Testis (tissue), 3 donors: ENCODE measurements around the gene PRDM13. TPM values are rescaled to one million over a fixed set of nuclear protein-coding genes. Genes with fewer than 3 reads are reported as not detected.

ENCODE experiments used
- DNase-seq: peaks from one replicate; pipeline ENCODE4 v3.0.0-alpha.2; 2019
- H3K27ac ChIP-seq, 2 donors: fragments of 200-600 bp; sonication (generic); one replicate each; pipeline ENCODE4 v1.5.1; 2019
- H3K27me3 ChIP-seq: fragments of 200-600 bp; sonication (generic); one replicate; pipeline ENCODE4 v1.5.1; 2019
- H3K36me3 ChIP-seq: fragments of 200-600 bp; sonication (generic); one replicate; pipeline ENCODE4 v1.5.1; 2017; ENCODE audit warnings: low read depth; ENCODE audit errors: missing control alignments
- H3K4me1 ChIP-seq: fragments of 200-600 bp; sonication (generic); one replicate; pipeline ENCODE4 v1.5.1; 2019
- H3K4me3 ChIP-seq, 2 donors: fragments of 200-600 bp; sonication (generic); one replicate each; pipeline ENCODE4 v1.5.1; 2017 to 2019
- H3K9me3 ChIP-seq: fragments of 200-600 bp; sonication (generic); one replicate; pipeline ENCODE4 v1.5.1; 2017
- POLR2A ChIP-seq: fragments of 450-650 bp; IDR thresholded peaks from one replicate; pipeline ENCODE4 v1.6.1; 2017; ENCODE audit warnings: antibody characterized with exemption, mild to moderate bottlenecking, moderate library complexity
- WGBS, 2 donors: methylation state at CpG; one replicate each; pipeline ENCODE4 v1.1.5; 2018; 5-methylcytosine and 5-hydroxymethylcytosine counted together
- intact Hi-C: fragments of 100-400 bp; cut with DNase I; formaldehyde crosslinking; loops from one replicate; pipeline ENCODE4 v1.15.1; 2023; ENCODE audit warnings: low total_unique reads
- polyA plus RNA-seq: library from polyadenylated mRNA; stranded (reverse); fragments of 350-450 nt; fragmentation: Illumina TruSeq; extraction: RNeasy Lipid Tissue Mini Kit (QIAGEN cat#74804); gene quantifications from one replicate; pipeline ENCODE4 v1.2.3, GENCODE V29; 2014; ENCODE audit warnings: low read depth, low replicate concordance; ENCODE audit not compliant: insufficient read depth
- total RNA-seq, 2 donors: library from RNA; depleted of rRNA; stranded (reverse); fragments of >200 nt; gene quantifications; one replicate each; pipeline ENCODE4 v1.2.3, GENCODE V29; 2016
- TF ChIP-seq, protein P1 (sequence below), 3 experiments: fragments of 450-650 bp in 2 of 3; fragments of 200-600 bp in 1 of 3; sonication (generic) in 1 of 3; IDR thresholded peaks; one replicate each; pipeline ENCODE4 v1.5.1; 2016 to 2019; ENCODE audit warnings: antibody characterized with exemption in 3 of 3, mild to moderate bottlenecking in 2 of 3, moderate library complexity in 1 of 3

Gene PRDM13
- total and polyA plus RNA-seq, 3 donors from 2014 or later, result 0.16 to 1.0 (median 0.68) TPM

DNA sequence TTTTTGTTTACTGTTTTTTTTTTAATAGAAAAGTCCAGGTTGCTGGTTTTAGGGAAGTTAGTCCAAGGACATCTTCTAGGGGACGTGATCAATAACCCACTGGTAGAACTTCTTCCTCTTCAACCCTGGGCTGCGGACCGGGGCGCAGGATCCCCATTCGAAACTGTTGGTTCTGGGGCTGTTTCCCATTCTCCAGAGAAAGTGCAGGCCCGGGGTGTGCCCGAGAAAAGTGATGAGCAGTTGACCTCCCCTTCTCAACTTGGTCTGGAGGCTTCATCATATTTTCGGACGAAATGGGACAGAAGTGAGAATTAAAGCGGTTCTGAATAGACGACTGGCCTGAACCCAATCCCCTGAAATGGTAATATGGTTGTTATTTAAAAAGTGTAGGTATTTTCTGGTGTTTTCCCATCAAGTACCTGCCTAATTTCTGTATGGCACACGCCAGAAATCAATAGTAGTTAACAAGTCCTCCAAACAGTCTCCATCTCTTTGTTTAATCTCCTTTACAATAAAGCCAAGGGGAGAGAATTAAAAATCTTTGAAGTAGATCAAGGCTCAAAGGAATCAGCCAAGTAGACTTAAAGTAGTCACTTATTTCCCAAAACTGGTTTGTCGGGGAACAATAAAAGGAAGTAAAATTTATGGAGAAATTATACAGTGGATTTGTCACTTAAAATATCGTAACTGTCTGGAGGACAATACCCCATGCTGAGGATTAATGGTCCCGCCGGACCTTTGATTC, 550 bp upstream of the PRDM13 start:
- 7 to 10% methylated on average over 16 of the region's 16 CpGs for WGBS, 2 donors
- Histone ChIP-seq H3K27me3 (peaks cover 3% of the 10 kb centered on the region), H3K4me1 (peaks cover 7% of the 10 kb centered on the region)

DNA sequence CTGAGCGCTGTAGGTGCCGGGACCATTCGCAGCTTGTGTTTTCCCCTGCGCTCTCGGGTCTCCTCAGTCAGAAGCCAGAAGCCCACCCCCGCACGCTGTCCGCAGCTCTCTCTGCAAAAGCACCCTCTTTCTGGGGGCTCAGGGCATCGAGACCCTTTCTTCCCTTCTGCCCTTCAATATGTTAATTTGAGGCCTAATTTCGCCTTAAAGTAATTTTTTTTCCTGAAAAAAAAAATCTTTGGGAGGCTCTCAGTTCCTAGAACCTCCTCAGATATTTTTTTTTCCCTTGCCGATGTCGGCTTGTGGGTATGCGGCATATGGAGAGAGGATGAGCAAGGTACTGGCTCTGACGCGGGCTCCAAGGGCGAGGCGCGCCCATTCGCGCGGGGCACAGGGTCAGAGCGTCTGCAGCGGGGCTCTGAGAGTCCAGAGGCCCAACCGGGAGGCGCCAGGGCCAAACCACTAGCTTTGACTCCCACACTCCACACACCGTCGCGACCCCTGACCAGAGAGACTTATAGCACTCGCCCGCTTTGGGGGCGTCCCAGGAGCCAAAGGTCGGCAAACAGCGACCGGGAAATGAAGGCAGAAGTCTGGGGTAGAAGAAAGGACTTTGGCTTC, 893 bp downstream of the PRDM13 start:
- Histone ChIP-seq H3K9me3 (no peaks in the 10 kb centered on the region), H3K36me3 (no peaks in the 10 kb centered on the region), H3K27me3 (peaks cover 3% of the 10 kb centered on the region), H3K4me3 (peak overlapping the region in 1 of 2 donors; percentile 15), H3K4me1 (peaks cover 7% of the 10 kb centered on the region), H3K27ac (no peak overlapping the region)
- 6% methylated on average over 15 to 30 of the region's 34 CpGs for WGBS, 2 donors
- TF ChIP-seq POLR2A, result no peak
- TF ChIP-seq, protein P1, sequence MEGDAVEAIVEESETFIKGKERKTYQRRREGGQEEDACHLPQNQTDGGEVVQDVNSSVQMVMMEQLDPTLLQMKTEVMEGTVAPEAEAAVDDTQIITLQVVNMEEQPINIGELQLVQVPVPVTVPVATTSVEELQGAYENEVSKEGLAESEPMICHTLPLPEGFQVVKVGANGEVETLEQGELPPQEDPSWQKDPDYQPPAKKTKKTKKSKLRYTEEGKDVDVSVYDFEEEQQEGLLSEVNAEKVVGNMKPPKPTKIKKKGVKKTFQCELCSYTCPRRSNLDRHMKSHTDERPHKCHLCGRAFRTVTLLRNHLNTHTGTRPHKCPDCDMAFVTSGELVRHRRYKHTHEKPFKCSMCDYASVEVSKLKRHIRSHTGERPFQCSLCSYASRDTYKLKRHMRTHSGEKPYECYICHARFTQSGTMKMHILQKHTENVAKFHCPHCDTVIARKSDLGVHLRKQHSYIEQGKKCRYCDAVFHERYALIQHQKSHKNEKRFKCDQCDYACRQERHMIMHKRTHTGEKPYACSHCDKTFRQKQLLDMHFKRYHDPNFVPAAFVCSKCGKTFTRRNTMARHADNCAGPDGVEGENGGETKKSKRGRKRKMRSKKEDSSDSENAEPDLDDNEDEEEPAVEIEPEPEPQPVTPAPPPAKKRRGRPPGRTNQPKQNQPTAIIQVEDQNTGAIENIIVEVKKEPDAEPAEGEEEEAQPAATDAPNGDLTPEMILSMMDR (IDR thresholded peaks at IDR 0.05), result no peak
- intact Hi-C loops, result no loop called here
- no peak for DNase-seq

More for the DNA sequence above, 550 bp upstream of the PRDM13 start:
- Histone ChIP-seq H3K9me3 (no peaks in the 10 kb centered on the region), H3K36me3 (no peaks in the 10 kb centered on the region), H3K4me3 (no peak overlapping the region), H3K27ac (no peak overlapping the region)
- DNase-seq, result no peak
- intact Hi-C loops, result no loop called here
- TF ChIP-seq POLR2A, result no peak
- TF ChIP-seq, protein P1 (IDR thresholded peaks at IDR 0.05), result no peak

DNA sequence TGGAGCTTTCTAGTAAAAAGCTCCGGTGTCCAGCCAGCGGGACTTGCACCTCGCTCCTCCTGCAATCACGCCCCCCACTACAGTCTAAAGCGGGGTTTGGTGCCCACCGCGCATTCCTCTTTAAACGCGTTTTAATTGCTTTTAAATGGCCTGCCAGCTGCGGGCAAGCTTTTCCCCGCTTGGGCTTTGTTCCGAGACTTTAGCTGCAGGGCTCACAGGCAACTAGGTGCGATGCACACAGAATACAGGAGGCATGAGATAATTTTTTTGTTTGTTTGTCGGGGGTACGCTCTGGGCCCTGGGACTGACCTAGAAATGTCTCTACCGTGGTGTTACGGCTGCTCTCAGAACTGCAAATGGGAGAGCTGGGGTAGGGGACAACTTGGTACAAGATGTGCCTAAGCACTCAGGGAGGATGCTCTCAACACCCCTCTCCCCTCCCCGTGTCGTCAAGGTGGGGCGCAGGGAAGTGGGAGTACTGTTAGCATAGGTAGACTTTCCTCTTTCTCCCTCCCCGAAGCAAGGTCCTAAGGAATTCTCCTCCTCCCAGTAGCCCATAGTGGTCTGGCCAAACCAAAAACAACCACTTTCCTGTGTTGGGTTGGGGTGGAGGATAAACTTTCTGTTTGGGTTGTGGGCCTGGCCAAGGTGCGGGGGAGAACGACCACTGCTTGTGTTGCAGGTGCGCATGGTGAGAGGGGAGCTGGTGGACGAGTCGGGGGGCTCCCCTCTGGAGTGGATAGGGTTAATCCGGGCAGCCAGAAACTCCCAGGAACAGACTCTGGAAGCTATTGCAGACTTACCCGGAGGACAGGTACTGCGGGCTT, 1.6 kb downstream of the PRDM13 start:
- no peak for TF ChIP-seq POLR2A
- TF ChIP-seq, protein P1 (IDR thresholded peaks at IDR 0.05), result no peak
- DNase-seq, result no peak
- peaks cover 3% of the 10 kb centered on the region for H3K27me3 ChIP-seq
- 4% methylated on average over 23 to 29 of the region's 29 CpGs for WGBS, 2 donors
- H3K36me3 ChIP-seq, result no peaks in the 10 kb centered on the region
- H3K9me3 ChIP-seq, result no peaks in the 10 kb centered on the region
- intact Hi-C loops, result no loop called here
- H3K4me1 ChIP-seq, result peaks cover 5% of the 10 kb centered on the region
- H3K4me3 ChIP-seq, result no peak overlapping the region
- H3K27ac ChIP-seq, result no peak overlapping the region

DNA sequence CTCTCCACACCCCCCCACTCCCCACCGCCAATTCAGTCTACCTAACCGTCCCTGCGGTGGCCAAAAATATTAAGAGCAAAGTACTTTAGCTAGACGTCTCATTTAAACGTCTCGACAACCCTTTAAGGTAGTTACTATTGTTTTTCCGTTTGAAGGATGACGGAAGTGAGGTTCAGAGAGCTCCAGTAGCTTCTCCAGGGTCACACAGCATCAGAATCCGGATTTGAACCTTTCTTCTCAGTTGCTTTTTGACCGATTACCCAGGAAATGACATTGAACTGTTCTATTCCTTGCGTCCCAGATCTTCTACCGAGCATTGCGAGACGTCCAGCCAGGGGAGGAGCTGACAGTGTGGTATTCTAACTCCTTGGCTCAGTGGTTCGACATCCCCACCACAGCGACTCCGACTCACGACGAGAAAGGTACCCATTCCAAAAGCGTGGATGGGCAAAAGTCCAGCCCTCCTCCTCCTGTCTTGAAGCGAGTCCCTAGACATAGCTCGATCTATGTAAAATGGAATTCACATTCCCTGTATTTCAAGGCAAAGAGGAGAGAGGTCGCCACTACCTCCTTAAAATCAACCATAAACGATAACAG, 2.4 kb downstream of the PRDM13 start:
- no peaks in the 10 kb centered on the region for H3K9me3 ChIP-seq
- H3K36me3 ChIP-seq, result no peaks in the 10 kb centered on the region
- H3K27ac ChIP-seq, result no peak overlapping the region
- H3K4me1 ChIP-seq, result no peaks in the 10 kb centered on the region
- intact Hi-C loops, result no loop called here
- no peak for DNase-seq
- TF ChIP-seq, protein P1 (IDR thresholded peaks at IDR 0.05), result no peak
- TF ChIP-seq POLR2A, result no peak
- H3K4me3 ChIP-seq, result no peak overlapping the region
- 10% methylated on average over 17 to 24 of the region's 24 CpGs for WGBS, 2 donors
- peaks cover 3% of the 10 kb centered on the region for H3K27me3 ChIP-seq
